ENCODE results near the gene ARMC12. TPM values are rescaled to one million over a fixed set of nuclear protein-coding genes. Genes with fewer than 3 reads are reported as not detected.

Gene ARMC12
- total and polyA plus RNA-seq, 2 of the 13 experiments (the other 11 are each of a cell fraction or from before 2014, with no cell fraction given) = 1.3 TPM; not detected in 1

- TF ChIP-seq, protein P1, sequence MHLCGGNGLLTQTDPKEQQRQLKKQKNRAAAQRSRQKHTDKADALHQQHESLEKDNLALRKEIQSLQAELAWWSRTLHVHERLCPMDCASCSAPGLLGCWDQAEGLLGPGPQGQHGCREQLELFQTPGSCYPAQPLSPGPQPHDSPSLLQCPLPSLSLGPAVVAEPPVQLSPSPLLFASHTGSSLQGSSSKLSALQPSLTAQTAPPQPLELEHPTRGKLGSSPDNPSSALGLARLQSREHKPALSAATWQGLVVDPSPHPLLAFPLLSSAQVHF (CRISPR knock-in tag; IDR thresholded peaks at IDR 0.05) = peak; percentile 26; the same call in 1 of the 2 replicates
- TF ChIP-seq ZBED4 (CRISPR knock-in tag; IDR thresholded peaks at IDR 0.05; ENCODE audit: borderline replicate concordance) (no peak), HCFC1 (IDR thresholded peaks at IDR 0.05; ENCODE audit: low read depth, low read length) (no peak), RARA (CRISPR knock-in tag; IDR thresholded peaks at IDR 0.05) (0 out of 2 replicates have a peak, but pooled peaks have one; percentile 6), ZNF644 (CRISPR knock-in tag; IDR thresholded peaks at IDR 0.05; ENCODE audit: low read depth) (no peak)
Measured at GRCh38 chr6:35731414-35731735, 5.5 kb upstream of the ARMC12 start (continued).

- peak; percentile 96 for DNase-seq (ENCODE audit: low spot score)
- H4K20me1 ChIP-seq (ENCODE audit: insufficient read depth, low read length) = no peaks in the 10 kb centered on the region
- H3K79me2 ChIP-seq (ENCODE audit: insufficient read depth, low read length) = no peaks in the 10 kb centered on the region
- peak overlapping the region; percentile 77 for H3K9ac ChIP-seq (ENCODE audit: insufficient read depth, low read depth, low read length)
- H3K36me3 ChIP-seq (replicated peaks in 1 of 2; ENCODE audit: control insufficient read depth in 1 of 2, insufficient read depth in 2 of 2, low read length in 2 of 2) = no peaks in the 10 kb centered on the region
- peak; percentile 53 for ATAC-seq
- peaks cover 64% of the 10 kb centered on the region for H3K4me1 ChIP-seq (ENCODE audit: insufficient read depth, low read length)
- ChIA-PET CTCF (ENCODE audit: low intra/inter-chr PET ratio, low total read pairs) (interaction anchor here (0.9 to 1.3 kb wide), 2 partner anchors 43 to 148 kb away, joined by 3 to 5 read pairs; partner anchors contain the start of gene FKBP5), POLR2A (interaction anchor here (0.9 to 1.8 kb wide), 8 partner anchors 9 to 472 kb away, joined by 3 to 19 read pairs (median 4); partner anchors contain the start of genes FKBP5 and ZNF76)
- H3K4me3 ChIP-seq (replicated peaks in 1 of 3; ENCODE audit: insufficient read depth in 1 of 3, low read depth in 2 of 3, low read length in 3 of 3) = peak overlapping the region; percentile 63 to 88 (median 74)
- peak overlapping the region; percentile 87 for H3K4me2 ChIP-seq (ENCODE audit: low read depth, low read length)
- in situ Hi-C loops (cut with HindIII; ENCODE audit: extremely low pct_ligation_motif_present, low pct_unique_long_range_greater_than_20kb) (loop anchor here (10.0 kb wide), 1 partner anchor 417 kb away; no protein-coding TSS in a partner anchor), intact Hi-C loops (cut with micrococcal nuclease; ENCODE audit: unreplicated experiment) (loop anchor here (10.0 kb wide), 1 partner anchor 437 kb away; the partner anchor contains the start of gene DEF6)
- H3K9me3 ChIP-seq (ENCODE audit: low read length) = no peaks in the 10 kb centered on the region
- peak overlapping the region; percentile 87 for H3K27ac ChIP-seq (ENCODE audit: extremely low read length, insufficient read depth, low read length)
- no peak overlapping the region for H2AFZ ChIP-seq (ENCODE audit: low read length)
- no peaks in the 10 kb centered on the region; a peak in 1 of 5 replicates for H3K27me3 ChIP-seq (ENCODE audit: control insufficient read depth in 1 of 2, insufficient read depth in 2 of 2, low read length in 2 of 2)
- BruUV-seq (replicated peaks) = TSS peak; percentile 93
- FAIRE-seq = peak; percentile 71
- WGBS (ENCODE audit: low lambda C conversion rate) = 2% methylated on average over 51 of the region's 61 CpGs
- no peak for TF ChIP-seq SMARCC2 (IDR thresholded peaks at IDR 0.05)
- TF ChIP-seq ZNF746 (CRISPR knock-in tag; IDR thresholded peaks at IDR 0.05) = peak; percentile 98
- TF ChIP-seq, protein P2, sequence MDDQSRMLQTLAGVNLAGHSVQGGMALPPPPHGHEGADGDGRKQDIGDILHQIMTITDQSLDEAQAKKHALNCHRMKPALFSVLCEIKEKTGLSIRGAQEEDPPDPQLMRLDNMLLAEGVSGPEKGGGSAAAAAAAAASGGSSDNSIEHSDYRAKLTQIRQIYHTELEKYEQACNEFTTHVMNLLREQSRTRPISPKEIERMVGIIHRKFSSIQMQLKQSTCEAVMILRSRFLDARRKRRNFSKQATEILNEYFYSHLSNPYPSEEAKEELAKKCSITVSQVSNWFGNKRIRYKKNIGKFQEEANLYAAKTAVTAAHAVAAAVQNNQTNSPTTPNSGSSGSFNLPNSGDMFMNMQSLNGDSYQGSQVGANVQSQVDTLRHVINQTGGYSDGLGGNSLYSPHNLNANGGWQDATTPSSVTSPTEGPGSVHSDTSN (CRISPR knock-in tag; IDR thresholded peaks at IDR 0.05; ENCODE audit: borderline replicate concordance) = no peak
- TF ChIP-seq, protein P3, sequence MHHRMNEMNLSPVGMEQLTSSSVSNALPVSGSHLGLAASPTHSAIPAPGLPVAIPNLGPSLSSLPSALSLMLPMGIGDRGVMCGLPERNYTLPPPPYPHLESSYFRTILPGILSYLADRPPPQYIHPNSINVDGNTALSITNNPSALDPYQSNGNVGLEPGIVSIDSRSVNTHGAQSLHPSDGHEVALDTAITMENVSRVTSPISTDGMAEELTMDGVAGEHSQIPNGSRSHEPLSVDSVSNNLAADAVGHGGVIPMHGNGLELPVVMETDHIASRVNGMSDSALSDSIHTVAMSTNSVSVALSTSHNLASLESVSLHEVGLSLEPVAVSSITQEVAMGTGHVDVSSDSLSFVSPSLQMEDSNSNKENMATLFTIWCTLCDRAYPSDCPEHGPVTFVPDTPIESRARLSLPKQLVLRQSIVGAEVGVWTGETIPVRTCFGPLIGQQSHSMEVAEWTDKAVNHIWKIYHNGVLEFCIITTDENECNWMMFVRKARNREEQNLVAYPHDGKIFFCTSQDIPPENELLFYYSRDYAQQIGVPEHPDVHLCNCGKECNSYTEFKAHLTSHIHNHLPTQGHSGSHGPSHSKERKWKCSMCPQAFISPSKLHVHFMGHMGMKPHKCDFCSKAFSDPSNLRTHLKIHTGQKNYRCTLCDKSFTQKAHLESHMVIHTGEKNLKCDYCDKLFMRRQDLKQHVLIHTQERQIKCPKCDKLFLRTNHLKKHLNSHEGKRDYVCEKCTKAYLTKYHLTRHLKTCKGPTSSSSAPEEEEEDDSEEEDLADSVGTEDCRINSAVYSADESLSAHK (CRISPR knock-in tag; IDR thresholded peaks at IDR 0.05; ENCODE audit: borderline replicate concordance) = no peak
- no peak; the same call in 1 of the 2 replicates for TF ChIP-seq HIC2 (CRISPR knock-in tag; IDR thresholded peaks at IDR 0.05; ENCODE audit: low read depth)
Measured at GRCh38 chr6:35731736-35732532, 4.9 kb upstream of the ARMC12 start.

Data from HepG2 (cell line).